ENCODE data around the gene LIPC. TPM values are rescaled to one million over a fixed set of nuclear protein-coding genes. Genes with fewer than 3 reads are reported as not detected.
A peak's percentile ranks its signal among the peaks of the same experiment; 100 is the strongest.

The LIPC gene
- total RNA-seq, 2 donors from 2014 or later = 0.52 to 0.59 TPM

- DNase-seq (ENCODE audit: low spot score) = no peak
- H3K27ac ChIP-seq = no peak overlapping the region
- H3K27me3 ChIP-seq = no peaks in the 10 kb centered on the region
- no peaks in the 10 kb centered on the region for H3K4me1 ChIP-seq
- TF ChIP-seq CTCF (IDR thresholded peaks at IDR 0.05) = no peak
- no peak overlapping the region for H3K4me3 ChIP-seq
- H3K9me3 ChIP-seq = no peaks in the 10 kb centered on the region
- no peaks in the 10 kb centered on the region for H3K36me3 ChIP-seq
These were observed 35.4 kb downstream of the LIPC start for GRCh38 chr15:58467121-58467721.

GRCh38 chr15:58467722-58468423, 36.1 kb downstream of the LIPC start:
- H3K4me3 ChIP-seq = no peak overlapping the region
- no peak overlapping the region for H3K27ac ChIP-seq
- H3K27me3 ChIP-seq = no peaks in the 10 kb centered on the region
- no peaks in the 10 kb centered on the region for H3K9me3 ChIP-seq
- H3K4me1 ChIP-seq = peaks cover 0 to 6% of the 10 kb centered on the region in 2 donors
- TF ChIP-seq CTCF (IDR thresholded peaks at IDR 0.05) = no peak
- no peak for DNase-seq (ENCODE audit: low spot score)
- H3K36me3 ChIP-seq = no peaks in the 10 kb centered on the region

- Histone ChIP-seq H3K4me3 (no peak overlapping the region), H3K27me3 (no peaks in the 10 kb centered on the region), H3K36me3 (no peaks in the 10 kb centered on the region), H3K4me1 (peaks cover 0 to 17% of the 10 kb centered on the region in 2 donors), H3K9me3 (no peaks in the 10 kb centered on the region), H3K27ac (peak overlapping the region in 1 of 2 donors; percentile 15)
- TF ChIP-seq CTCF (IDR thresholded peaks at IDR 0.05) = no peak
- DNase-seq (ENCODE audit: low spot score) = peak; percentile 78
These were observed 37.9 kb downstream of the LIPC start for GRCh38 chr15:58469432-58470353.

GRCh38 chr15:58471348-58471747, 39.6 kb downstream of the LIPC start:
- no peak for DNase-seq (ENCODE audit: low spot score)
- Histone ChIP-seq H3K27me3 (no peaks in the 10 kb centered on the region), H3K4me1 (peaks cover 0 to 34% of the 10 kb centered on the region in 2 donors), H3K36me3 (no peaks in the 10 kb centered on the region), H3K9me3 (no peaks in the 10 kb centered on the region), H3K4me3 (no peak overlapping the region), H3K27ac (no peak overlapping the region)
- TF ChIP-seq CTCF (IDR thresholded peaks at IDR 0.05) = no peak

- H3K27ac ChIP-seq = no peak overlapping the region
- peaks cover 0 to 41% of the 10 kb centered on the region in 2 donors for H3K4me1 ChIP-seq
- H3K9me3 ChIP-seq = no peaks in the 10 kb centered on the region
- H3K4me3 ChIP-seq = no peak overlapping the region
- H3K36me3 ChIP-seq = no peaks in the 10 kb centered on the region
- no peak for DNase-seq (ENCODE audit: low spot score)
- TF ChIP-seq CTCF (IDR thresholded peaks at IDR 0.05) = no peak
- no peaks in the 10 kb centered on the region for H3K27me3 ChIP-seq
These were observed 40.4 kb downstream of the LIPC start for GRCh38 chr15:58472221-58472620.

Data from right atrium auricular region (tissue), 2 donors.